HPDE6-E6E7 (cell line): ENCODE data around the gene NUDT16L1.

Source experiments
- DNase-seq: peaks from one replicate; pipeline ENCODE4 v3.0.0; 2011; ENCODE audit warnings: missing footprints; ENCODE audit errors: extremely low spot score

Gene NUDT16L1

GRCh38 chr16:4694642-4695451 lies 1.5 kb downstream of the NUDT16L1 start:
- no peak for DNase-seq

GRCh38 chr16:4695473-4696171 lies 2.3 kb downstream of the NUDT16L1 start:
- no peak for DNase-seq

DNA sequence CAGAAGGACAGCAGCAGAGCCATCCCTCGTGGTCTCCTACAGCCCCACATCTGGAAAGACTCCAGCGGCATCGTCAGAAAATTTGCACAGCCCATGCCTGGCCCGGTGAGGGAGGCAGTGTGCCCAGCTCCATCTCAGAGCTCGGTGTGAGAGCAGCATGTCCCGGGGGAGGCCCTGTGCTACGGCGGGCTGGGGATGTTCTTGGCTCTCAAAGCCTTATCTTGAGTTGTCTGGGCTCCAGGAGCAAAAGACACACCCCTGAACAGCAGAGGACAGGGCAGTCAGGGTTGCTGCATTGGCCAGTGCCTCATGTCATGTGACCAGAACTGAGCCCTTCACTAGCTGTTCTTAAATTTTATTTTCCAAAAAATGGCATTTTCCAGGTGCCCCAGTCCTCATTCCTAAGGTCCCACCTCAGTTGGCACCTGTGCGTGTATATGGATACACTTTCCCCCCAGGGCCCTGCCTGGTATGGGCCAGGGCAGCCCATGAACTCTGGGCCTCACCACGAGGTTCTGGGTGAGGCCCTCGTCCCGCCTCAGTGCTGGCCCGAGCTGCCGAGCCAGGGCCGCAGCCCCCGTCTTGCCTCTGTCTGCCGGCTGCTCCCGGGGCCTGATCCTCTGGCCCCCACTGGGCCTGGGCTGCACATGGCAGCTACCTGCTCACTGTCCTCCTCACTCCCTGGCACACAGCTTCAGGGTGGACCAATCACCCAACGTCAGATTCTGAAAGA lies 3.0 kb downstream of the NUDT16L1 start:
- DNase-seq = no peak

DNA sequence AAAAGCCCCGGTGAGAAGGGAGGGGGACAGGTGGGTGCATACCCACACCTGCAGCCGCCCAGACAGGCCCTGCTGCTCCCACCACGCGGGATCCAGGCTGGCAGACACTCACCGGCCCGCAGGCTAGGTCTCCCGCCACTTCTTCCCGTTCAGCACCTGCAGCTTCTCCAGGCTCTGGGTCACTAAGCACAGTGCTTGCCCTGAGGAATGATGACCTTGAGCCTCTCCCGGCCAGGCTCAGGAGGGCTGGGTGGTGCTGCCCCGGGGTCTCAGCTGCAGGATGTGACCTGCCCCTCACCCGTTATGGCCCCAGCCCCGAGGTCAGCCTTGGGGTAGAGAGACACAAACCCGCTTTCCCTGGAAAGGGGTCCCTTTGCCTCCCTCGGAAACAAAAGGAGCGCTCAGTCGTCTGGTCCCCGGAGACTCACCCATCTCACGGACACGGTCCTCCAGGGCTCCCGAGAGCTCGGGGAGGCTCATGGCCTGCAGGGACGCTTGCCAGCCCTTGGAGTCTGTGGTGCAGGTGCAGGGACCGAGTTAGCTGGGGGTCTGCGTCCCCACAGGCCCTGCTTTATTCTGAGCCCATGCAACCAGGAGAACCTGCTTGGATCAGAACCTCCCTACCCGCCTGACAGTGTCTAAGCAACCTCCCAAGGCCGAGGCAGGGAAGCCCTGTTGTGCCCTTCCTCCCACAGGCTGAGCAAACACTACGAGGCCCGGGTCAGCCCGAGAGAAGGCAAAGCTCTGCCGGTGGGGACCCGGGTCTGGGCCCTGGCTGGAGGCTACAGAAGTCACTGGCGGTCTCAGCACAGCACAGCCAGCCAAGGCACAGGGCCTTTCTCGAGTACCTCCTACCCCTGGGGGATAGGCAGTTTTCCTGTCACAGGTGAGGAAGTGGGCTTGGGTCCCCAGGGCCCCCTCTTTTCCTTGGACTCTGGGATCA lies 3.8 kb downstream of the NUDT16L1 start:
- no peak for DNase-seq

- no peak for DNase-seq
Observed at GRCh38 chr16:4697848-4698291, 4.5 kb downstream of the NUDT16L1 start.

DNA sequence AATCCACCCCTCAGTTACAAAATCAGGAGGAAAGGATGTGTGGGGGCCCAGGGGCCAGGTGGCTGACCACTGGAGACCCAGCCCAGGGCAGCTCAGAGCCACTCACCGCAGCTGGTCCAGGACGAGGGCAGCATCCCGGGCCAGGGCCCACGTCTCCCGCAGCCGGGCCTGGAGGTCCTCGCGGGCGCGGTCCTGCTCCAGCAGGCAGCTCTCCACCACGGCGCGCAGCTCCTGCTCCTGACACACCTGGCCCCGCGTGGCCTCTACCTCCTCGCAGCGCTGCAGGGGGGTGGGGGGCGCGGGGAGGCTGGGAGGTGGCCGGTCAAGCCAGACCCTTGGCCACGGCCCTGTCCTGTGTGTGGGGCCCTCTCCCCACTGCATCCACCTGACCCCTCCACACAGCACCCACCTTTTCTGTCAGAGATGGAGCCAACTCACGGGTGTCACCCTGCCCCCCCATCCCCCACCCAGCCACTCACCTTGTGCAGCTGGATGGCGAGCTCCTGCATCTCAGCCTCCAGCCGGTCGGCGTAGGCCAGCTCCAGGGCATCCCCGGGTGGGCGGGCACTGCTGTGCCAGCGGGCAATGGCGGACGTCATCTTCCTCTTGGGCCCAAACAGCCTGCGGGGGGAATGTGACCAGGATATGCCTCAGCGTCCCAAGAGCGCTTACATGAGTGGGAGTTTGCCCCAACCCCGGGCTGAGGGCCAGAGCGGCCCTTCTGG lies 5.1 kb downstream of the NUDT16L1 start:
- no peak for DNase-seq

DNA sequence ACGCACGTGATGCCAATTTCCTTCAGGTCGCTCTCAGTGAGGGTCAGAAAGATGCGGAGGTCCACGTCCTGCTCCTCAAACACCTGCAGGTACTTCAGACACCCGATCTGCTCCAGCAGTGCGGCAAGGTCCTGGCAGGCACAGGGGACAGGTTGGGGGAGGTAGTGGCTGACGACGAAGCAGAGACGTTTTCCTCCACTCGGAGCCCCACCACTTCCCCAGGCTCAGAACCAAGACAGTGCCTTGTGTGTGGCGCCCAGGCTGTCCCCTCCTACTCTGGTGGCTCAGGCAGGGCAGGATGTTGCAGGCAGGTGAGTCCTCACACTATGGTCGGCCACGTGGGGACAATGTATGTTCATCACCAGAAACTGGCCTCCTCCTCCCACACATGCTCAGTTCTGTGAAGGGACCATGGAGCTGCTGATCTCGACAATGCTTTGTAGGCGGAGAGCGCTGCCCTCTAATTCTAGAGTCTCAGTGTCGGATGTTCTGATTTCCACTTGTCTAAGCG lies 5.7 kb downstream of the NUDT16L1 start:
- DNase-seq = no peak

GRCh38 chr16:4700380-4700996 lies 7.1 kb downstream of the NUDT16L1 start:
- no peak for DNase-seq

GRCh38 chr16:4700997-4701743 lies 7.8 kb downstream of the NUDT16L1 start:
- no peak for DNase-seq

DNA sequence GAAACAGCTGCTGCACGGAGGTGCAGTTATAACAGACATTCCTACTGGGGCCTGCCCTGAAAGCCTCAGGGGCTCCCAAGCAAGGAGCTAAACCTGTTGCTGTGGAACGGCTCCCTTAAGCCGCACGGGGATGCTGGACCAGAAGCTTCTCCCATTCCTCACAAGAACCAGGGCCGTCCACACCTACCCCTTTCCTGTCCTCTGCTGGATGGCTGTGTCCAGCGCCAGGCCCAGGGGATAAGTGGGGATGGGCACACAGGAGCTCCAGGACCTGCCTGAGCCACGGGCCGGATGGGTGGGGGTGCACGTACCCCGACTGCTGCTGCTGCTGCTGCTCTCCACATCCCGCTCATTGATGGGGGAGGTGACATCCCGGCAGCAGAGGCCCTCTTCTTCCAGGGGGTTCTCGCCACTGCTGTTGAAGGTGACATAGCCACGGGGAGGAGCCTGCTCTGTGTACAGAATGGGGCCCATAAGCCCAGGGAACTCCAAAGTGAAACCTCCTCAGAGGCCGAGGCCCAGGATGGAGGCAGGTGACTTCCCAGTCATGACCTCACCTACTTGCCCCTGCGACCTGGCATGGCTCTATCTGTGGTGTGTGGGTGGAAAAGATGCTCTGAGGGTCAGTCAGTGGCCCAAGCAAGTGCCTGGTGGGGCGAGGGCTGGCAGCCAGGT lies 8.6 kb downstream of the NUDT16L1 start:
- DNase-seq = no peak

DNA sequence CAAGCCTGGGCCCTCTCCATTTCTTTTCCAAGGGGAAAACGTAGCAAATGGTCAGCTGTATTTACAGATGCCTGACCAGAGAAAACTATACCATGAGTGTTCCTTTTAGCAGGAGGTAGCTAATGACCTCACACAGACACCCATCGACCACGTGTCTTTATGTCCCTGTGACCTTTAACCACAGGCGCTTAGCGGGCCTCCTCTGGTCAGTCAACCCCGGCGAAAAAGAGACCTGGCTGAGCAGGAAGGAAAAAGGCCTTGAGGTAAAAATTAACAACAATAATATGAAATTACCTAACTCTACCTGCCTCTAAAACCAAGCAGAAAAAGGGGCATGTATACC lies 9.1 kb downstream of the NUDT16L1 start:
- no peak for DNase-seq

- no peak for DNase-seq
Observed at GRCh38 chr16:4703906-4704305, 10.5 kb downstream of the NUDT16L1 start.

GRCh38 chr16:4704491-4704890 lies 11.1 kb downstream of the NUDT16L1 start:
- no peak for DNase-seq

DNA sequence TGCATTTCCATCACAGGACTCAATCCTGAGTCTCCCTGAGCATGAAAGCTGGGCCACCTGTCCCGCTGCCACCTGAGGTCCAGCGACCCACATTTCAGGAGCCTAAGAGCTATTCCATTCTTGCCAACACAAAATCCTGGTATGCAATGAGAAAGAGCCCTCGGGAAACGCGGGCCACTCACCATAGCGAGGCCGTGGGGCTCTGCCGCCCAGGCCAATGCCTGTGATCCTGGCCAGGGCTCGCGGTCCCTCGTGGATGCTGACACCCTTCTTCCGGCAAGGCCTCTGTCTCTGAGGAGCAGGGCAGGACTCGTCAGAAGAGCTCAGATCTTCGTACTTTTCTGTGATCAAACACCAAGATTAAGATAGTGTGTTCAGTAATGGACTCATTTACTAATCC lies 11.6 kb downstream of the NUDT16L1 start:
- no peak for DNase-seq

DNA sequence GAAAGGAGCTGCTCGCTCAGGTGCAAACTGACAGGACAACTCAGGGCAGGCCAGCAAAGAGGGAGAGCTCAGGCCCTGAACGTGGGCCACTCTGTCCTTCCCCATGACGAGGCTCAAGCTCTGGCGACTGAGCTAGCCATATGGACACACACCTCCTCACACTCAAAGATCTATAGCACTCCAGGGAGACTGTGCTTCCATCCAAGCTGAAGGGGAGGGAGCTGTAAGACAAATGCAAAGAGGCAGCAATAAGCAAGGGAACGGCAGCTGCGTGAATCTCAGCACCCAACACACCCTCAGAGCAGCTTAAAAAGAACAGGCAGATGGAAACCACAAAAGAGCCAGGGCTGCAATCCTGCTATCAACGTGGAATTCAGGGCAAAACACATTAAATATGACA lies 13.5 kb downstream of the NUDT16L1 start:
- DNase-seq = no peak

DNA sequence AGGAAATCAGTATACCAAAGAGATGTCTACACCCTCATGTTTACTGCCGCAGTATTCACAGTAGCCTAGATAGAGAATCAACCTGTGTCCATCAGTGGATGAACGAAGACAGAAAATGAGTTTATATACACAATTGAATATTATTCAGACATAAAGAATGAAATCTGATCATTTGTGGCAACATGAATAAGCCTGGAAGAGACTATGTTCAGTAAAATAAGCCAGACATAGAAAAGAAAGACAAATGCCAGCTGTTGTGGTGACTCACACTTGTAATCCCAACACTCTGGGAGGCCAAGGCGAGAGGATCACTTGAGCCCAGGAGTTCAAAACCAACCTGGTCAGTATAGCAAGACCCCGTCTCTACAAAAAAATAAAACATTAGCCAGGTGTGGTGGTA lies 16.1 kb downstream of the NUDT16L1 start:
- no peak for DNase-seq

DNA sequence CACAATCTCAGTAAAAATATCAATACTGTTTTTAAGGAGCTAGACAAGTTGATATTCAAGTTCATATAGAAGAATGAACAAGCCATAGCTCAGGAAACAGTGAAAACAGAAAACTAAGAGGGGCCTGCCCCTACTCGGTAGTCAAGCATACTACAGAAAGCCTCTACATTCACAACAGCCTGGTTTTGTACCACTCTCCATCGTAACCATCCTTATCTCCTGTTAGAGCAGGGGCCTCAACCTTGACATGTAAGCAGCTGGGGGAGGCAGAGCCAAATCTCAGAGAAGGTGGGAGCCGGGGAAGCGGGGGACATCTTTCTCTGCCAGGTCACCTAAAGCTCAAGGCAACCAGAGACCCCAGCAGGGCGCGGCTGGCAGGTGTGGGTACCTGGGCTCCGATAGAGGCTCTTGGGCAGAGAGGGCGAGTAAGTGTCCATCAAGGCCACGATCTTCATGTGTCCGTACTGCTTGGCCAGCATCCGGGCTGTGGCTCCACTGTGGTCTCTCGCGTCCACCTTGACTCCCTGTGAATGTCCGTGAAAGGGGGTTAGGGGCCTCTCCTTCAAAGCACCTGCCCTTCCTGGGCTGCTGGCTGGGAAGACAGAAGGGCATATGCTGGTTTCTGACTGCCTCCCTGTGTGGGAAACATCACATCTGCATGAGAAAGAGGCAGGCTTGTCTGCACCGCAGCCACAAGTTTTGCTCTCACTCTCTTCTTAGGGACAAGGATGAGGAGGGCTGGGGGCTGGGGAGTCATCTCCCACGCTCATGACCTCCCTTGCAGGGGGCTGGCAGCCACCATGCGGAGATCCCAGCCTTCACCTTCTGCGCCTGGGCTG lies 20.5 kb downstream of the NUDT16L1 start:
- no peak for DNase-seq

DNA sequence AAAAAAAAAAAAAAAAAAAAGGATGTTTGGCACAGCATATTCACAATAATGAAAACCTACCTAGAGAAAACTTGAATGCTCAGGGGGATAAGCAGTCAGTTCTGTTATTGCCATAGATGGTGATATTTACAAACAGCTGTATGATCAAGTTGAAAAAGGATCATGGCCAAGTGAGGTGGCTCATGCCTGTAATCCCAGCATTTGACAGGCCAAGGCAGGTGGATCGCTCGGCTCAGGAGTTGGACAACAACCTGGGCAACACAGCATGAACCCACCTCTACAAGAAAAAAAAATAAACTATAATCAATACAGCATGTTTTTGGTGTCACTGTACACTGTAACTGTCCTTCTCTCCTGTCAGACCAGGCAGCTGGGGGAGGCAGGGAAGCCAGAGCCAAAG lies 21.6 kb downstream of the NUDT16L1 start:
- no peak for DNase-seq
